Activated T-helper 9 cell treated with anti-CD3 and anti-CD28 coated beads, Interleukin-2, amount 50 U/mL, for 16 hours (primary cell): ENCODE data around the gene BANK1.

Experiments
- DNase-seq: peaks from one replicate; pipeline ENCODE4 v3.0.0-alpha.2; 2020; ENCODE audit warnings: low read depth

BANK1 gene

DNA sequence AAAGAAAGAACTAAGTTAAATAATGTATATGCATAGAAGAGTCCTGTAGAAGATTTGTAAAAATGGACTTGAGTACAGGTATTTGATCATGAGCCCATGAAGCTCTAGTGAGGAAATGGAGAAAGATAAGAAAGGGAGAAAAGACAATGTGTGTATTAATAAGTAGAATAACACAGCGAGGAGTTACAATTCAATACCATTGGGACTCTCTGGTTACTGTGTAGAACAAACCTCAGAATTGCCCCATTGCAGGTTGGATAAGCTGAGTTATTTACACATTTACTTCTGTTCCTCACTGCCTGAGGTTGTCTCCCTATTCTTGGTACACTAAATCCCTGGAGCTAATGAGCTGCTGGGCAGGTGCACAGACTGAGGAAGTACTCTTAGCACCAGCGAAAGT, 33.3 kb downstream of the BANK1 start:
- no peak for DNase-seq

- DNase-seq, result no peak
Measured at GRCh38 chr4:101824500-101824899, 34.0 kb downstream of the BANK1 start.

DNA sequence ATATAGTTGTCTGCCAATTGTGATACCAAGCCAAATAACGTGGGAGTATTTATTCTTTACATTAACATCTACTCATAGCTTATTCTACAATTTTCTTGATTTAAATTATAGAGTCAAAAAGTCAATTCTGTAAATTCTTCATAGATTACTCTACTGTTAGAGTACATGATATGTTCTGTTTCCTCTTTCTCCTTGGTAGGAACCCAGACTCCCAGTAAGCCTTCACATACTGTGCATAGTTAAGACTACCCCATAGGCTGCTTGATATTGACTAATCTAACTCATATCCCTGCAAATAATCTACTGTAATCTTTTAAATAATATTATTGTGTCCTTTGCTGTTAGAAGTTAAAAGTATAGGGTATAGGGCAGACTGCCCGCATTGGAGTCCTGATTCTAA, 35.4 kb downstream of the BANK1 start:
- no peak for DNase-seq

- DNase-seq, result no peak
Measured at GRCh38 chr4:101831816-101832215, 41.3 kb downstream of the BANK1 start.

DNA sequence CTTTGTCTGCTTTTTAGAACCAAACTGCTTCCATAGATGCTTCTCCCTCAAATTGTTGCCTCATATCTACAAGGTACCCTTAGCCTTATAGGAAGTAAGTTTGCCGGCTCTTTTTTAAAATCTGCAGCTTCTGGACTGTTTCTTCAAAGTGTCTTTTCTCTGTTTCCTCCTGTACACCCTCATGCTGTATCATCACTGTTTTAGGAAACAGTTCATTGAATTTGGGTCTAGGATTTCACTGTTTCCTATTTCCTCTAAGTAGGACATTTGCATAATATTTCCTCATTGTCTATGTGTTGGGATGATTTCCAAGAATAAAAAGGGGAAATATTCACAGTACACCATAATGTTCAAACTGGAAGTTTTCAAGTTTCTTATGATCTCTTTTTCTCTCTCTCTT, 43.0 kb downstream of the BANK1 start:
- DNase-seq, result no peak

DNA sequence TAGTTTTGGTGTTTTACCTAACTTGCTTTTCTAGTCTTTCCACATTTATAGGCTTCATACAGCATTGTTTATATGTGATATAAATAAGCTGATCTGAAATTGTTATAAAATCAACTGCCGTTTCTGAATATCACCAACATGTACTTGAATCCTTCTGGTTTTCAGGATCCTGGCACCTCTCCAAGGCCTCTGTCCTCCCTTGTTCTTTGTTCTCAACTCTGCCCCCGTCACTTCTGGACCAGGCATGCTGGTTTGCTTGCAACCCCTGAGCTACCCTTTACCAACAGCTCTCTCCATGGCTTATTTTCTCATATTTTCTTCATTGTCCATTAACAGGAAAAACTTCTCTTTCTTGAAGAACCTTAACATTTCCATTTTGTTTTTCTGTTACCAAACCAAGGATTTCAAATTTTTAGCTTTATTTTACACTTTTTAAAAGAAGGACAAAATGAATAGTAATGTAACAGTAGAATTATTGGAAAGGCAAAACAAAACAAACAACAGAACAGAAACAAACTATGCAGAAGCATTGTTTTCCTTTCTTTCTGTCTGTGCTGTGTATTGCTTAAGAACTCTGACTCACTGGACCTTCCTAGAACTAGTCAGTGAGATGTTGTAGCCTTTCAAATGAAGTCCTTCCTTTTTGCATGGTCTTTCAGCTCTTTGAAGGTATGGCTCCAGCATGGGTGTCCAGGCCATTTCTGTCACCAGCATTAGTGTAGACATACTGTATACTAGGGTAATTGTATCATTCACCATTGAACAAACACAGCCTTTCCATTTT, 44.8 kb downstream of the BANK1 start:
- no peak for DNase-seq

DNA sequence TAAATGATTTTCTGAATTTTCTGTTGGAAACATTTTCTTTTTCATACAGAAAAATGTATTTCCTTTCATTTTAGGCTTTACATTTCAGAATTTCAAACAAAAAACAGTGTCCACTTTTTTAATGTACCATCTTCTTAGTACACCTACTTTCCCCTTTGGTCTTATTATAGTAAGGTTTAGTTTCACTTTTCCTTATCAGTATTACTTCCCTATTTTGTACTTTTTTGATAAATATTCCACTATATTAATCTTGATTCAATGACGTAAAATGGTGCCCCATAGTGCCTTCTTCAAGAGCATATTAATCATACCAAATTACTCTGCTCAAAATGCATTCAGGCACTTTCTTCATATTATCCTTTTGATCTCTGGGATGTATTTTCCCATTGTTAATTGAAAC, 52.5 kb downstream of the BANK1 start:
- no peak for DNase-seq

- no peak for DNase-seq
Measured at GRCh38 chr4:101846550-101846949, 56.0 kb downstream of the BANK1 start.

GRCh38 chr4:101850698-101851097, 60.2 kb downstream of the BANK1 start:
- no peak for DNase-seq

DNA sequence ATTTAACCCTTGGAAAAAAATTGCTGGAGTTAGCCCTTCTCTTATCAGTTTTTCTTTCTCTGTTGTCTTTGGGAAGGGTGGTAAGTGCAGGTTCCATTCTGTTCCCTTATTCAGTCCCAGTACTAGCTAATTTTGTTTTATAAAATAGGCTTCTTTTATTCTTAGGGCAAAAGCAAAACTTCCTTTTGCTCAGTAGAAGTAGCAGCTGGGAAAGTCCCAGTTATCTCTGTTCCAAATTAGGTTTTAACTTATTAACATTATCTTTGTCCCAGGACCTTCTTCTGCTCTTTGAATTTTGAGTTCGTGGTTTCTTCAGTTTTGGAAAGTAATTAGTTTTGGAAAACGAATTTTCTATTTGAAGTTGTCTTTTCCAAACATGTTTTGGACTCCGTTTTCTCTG, 61.1 kb downstream of the BANK1 start:
- no peak for DNase-seq

DNA sequence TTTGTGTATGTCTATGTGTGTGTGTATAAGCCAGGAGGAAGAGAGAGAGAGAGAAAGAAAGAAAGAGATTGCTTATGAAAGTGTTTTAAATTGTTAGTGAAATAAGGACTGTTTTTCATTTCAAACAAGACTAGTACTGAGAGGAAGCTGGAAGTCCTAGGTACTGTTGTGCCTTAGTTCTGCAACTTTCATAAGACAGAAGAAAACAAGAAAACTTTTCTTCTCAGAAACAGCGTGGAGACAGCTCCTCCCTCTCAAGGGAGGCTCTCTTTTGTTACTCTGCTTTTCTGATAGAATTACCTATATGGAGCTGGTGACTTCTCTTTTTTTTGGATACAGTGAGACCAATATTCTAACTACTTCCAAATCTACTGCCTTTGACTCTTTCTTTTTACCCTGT, 62.5 kb downstream of the BANK1 start:
- no peak for DNase-seq

GRCh38 chr4:101853691-101854090, 63.2 kb downstream of the BANK1 start:
- DNase-seq, result no peak

GRCh38 chr4:101855239-101855638, 64.7 kb downstream of the BANK1 start:
- no peak for DNase-seq

GRCh38 chr4:101856149-101856548, 65.6 kb downstream of the BANK1 start:
- no peak for DNase-seq

DNA sequence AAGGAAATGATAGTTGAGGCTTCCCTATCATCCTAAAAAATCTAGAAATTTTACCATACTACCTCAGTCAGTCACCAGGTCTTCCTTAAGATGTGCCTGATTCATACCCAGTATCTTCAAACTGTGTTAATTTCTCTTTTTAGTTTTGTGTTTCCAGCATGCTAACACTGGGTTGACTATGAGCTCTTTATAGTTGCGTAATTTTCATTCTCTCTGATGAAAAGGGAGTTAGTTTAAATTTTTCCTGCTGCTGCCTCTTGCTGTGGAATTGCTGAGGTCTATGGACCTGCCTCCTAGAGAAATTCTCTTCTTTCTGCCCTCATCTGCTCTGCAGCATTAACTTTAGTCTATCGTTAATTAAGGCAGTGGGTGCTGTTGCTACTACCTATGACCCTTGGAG, 66.6 kb downstream of the BANK1 start:
- DNase-seq, result no peak

GRCh38 chr4:101858641-101859040, 68.1 kb downstream of the BANK1 start:
- no peak for DNase-seq

DNA sequence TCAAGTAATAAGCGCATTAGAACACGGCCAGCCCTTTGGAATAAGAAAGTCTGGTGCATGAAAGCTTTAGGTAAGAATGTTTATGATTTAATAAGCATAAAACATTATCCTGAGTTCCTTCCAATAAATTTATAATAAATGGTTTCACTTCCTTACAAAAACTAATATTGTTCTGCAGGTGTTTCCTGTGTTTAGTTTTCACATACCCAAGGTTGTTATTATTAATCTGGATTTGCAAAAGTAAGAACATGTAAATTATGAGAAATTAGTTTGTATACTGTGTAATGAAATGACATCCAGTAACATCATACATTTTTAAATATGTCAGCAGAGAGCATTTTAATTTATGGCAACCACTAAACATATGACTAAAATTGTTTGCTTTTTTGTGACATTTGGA, 72.1 kb downstream of the BANK1 start:
- DNase-seq, result no peak

- no peak for DNase-seq
Measured at GRCh38 chr4:101864660-101865059, 74.1 kb downstream of the BANK1 start.

GRCh38 chr4:101865501-101866062, 75.1 kb downstream of the BANK1 start:
- no peak for DNase-seq

DNA sequence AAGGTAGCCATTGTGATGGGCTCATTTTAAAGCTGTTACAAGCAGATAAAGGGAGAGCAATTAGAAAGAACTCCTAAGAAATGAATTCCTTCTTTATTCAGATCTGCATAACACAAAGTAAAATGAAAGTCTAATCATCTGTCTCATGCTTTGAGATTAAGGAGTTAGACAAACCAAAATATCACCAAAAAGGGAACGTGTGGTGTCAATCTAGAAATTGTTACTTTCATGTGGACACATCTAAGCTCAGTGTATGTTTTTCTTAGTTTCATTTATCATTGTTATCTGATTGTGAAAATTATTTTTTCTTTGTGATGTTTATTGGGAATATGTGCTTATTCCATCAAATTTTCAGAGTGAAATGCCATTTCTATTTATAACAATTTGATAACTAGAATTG, 80.3 kb downstream of the BANK1 start:
- DNase-seq, result no peak

DNA sequence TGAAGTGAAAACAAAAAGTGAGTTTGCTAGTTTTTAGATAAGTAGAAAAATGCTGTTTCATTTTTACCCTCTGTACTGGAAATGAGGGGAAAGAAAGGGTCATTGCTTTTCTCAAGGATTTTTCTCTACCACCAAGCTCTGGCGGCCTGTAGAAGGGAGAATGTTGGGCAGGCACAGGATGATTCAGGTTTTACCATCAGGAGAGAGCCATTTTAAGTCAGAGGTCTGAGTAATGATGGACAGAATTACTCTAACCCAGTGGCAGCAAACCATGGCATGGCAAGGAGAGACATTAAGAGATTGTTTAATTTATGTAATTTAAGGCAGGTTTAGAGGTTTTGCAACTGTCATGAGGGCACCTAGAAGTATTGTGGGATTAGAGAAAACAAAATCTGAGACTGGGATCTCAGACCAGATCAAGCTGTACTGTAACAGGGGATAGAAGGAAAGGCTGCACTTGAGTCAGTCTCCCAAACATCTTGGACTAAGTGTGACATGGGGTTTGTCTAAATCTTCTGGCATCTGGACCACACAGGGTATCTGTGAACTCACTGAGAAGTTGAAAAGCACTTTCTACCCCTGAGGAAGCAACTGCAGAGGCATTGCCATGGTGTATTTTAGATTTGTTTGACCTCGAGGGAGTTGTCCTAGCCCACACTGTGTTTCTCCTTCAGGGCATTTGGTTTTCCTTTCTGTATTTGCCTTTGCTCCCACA, 81.6 kb downstream of the BANK1 start:
- DNase-seq, result no peak

DNA sequence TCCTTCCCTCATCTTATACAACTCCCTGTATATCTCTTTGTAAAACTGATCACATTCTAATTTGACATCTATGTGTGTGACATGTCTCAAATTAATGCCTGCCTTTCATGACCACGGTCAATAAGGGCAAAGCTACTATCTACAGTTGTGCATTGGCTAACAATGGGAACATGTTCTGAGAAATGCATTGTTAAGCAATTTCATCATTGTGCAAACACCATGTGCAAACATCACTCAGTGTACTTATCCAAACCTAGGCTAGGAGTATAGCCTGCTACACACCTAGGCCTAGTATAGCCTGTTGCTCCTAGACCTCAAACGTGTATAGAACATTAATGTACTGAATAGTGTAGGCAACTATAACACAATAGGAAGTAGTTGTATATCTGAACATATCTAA, 95.0 kb downstream of the BANK1 start:
- no peak for DNase-seq

DNA sequence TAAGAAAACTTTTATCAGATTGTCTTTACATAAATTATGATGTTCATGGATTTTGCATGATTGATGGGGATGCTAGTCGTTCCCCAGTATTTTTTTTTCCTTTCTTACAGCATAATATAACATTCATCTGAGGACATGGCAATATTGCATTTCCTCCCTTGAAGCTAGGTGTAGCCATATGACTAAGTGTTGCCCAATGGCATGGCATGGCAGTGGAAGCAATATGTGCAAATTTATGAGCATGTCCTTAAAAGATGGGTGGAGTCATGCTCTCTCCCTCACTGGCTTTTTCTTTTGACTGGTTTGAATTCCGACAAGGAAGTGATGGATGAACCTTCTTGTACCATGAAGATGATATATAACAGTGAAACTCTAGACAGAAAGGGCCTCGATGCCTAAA, 96.3 kb downstream of the BANK1 start:
- DNase-seq, result no peak

DNA sequence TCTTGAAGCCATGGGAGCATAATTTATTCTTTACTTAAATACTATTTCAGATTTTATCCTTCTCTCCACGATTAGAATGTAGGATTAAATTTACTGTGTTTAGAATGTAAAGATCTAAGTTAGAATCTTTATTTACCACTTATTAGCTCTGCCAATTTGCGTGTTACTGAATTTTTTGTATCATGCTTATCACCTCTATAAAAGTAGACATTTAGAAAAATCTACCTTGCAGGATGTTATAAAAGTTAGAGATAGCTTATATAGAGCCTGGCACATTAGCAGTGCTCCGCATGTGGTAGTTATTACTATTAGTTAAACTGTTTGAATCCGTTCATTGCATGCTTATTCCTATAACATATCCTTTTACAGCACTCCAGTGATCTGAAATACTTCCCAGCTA, 97.9 kb downstream of the BANK1 start:
- DNase-seq, result no peak
